GM19397 (cell line): ENCODE data around the gene SETX.

ENCODE experiments used
- ATAC-seq: cut with Tn5 transposase; IDR thresholded peaks from one replicate; pipeline ENCODE4 v1.9.1; 2021; ENCODE audit warnings: mild to moderate bottlenecking, moderate library complexity; ENCODE audit not compliant: unreplicated experiment

Gene SETX

DNA sequence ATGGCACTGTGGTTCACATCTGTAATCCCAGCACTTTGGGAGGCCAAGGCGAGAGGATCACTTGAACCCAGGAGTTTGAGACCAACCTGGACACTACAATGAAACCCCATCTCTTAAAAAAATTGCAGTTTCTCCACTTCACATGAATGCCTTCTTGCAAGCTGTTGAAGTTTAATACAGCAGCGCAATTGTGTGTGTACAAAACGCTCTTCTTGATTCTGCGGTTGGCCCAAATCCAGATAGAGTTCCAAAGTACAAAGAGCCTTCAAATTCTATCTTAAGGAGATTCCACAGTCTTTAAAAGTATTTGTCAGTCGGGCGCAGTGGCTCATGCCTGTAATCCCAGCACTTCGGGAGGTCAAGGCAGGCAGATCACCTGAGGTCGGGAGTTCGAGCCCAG lies 9.3 kb upstream of the SETX start:
- ATAC-seq, result no peak

DNA sequence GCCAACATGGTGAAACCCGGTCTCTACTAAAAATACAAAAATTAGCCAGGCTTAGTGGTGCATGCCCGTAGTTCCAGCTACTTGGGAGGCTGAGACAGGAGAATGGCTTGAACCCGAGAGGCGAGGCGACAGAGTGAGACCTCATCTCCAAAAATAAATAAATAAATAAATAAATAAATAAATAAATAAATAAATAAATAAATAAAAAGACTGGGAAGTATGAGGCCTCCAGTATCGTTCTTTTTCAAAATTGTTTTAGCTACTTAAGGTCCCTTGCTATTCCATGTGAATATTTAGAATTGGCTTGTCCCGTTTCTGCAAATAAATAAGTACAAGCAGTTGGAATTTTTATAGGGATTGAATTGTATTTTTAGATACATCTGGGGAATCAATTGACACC lies 3.0 kb upstream of the SETX start:
- ATAC-seq, result no peak

DNA sequence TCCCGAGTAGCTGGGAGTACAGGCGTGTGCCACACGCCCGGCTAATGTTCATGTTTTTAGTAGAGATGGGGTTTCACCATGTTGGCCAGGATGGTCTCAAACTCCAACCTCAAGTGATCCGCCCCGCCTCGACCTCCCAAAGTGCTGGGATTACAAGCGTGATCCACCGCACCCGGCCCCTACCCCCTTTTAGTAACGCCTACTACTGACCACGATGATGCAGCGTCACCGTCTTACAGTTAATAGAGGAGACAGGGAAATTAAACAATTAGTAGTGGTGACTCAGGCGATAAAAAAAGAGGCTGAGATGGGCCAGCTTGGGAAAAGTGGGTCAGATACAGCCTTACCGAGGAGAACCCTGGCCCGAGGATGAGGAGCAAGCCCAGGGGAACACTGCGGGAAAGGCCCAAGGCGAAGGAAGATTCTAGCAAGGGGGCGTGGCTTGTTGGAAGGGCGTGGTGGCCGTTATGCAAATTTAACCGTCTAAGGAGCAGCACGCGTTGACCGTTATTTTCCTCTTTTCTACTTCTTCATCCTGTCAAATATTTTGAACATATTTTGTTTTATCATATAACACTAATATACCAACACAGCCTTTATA lies 1.6 kb upstream of the SETX start:
- ATAC-seq, result no peak

DNA sequence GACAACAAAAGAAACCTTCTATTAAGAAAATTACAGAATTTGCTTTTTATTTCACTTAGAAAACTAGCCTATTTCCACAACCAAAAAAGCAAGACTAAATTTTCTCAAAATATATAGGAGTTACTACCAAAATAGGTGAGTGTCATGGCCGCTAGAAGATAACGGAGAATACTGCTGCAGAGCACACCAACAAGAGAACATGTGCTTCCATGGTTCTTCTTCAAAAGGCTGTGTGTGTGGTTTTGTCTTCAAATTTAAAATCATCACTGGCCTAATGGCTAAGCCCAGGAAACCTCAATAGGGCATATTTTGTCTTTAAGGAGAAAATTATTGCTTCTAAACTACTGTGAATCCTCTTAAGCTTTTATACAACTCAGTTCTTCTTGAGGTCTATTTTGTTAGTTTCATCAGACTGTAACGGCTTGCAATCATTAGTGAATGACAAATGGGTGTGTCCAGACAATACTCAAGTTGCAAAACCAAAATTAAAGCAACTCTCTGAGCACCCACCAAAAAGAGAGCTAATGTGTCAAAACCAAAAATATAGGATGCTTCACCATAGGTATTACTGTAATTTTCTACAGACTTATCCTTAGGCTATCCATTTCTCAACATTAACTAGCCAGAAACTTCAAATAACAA lies 3.3 kb downstream of the SETX start:
- no peak for ATAC-seq

DNA sequence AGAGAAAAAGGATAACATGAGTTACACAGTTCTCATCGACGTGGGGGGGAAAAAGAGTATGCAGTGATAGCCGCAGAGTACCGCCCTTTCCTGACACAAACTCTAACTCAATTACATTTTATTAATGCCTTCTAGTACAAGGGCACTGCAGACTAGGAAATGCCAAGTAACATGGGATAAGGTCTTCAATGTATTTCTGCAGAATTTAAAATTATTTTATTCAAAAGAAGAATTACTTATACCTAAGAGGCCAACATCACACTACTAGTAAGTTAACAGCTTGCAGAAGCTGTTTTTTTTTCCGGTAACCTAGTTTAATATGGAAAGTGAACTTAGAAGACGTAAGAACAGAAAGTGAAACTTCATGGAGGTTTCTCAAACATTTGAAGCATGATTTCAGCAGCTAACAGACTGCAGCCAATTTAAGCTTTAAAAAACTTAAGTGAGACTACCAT lies 3.9 kb downstream of the SETX start:
- no peak for ATAC-seq

DNA sequence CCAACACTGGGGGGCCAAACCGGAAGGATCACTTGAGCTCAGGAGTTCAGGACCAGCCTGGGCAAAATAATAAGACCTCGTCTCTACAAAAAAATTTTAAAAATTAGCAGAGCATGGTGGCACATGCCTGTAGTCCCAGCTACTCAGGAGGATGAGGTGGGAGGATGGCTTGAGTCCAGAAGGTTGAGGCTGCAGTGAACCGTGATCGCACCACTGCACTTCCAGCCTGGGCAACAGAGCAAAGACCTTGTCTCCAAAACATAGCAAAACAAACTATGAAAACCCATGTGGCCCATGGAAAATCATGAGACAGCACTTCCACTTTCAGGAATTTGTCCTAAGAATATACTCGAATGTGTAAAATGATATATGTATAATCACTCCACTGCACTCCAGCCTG lies 6.1 kb downstream of the SETX start:
- no peak for ATAC-seq

DNA sequence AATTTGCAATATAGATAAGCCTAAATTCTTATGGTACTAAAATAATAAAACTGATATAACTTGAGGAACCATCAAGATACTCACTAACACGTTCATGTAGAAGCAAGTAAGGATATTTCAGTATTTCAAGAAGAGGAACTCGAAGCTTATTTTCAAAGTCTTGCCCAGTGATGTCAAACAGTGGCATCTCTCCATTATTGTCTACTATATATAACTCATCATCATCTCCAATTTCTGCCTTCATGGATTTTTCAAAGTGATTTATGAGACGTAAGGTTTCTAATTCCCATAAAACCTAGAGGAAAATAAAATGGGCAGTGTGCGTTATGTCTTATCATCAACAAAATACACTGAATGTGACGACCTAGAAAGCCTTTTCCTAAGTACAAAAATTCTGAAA lies 8.6 kb downstream of the SETX start:
- ATAC-seq, result no peak

DNA sequence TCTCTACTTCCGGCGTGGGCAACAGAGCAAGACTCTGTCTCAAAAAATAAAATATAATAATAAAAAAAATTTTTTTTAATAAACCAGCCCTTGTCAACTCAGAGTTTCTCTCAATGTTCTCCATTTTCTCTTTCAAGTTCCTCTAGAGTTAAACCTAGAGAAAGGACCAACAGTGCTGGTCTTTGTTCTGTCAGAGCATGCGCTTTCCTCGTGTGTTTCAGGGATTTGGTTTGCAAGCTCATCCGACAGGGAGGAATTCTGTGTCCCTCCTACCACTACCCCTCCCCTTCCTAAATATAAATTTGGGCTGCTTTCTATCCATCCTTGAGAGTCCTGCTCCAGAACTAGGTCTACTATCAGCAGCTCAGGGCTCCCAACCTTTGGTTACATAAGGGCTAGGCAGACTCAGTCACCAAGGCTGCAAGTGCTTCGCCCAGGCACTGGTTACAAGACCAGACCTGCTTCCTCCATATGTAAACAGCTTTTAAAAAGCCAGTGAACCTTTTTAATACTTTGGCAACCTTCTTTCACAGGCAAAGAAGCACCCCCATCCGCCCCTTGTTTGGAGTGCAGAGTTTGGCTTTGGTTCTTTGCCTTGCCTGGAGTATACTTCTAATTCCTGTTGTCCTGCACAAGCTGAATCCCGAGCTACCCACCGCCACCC lies 13.5 kb downstream of the SETX start:
- ATAC-seq, result no peak

DNA sequence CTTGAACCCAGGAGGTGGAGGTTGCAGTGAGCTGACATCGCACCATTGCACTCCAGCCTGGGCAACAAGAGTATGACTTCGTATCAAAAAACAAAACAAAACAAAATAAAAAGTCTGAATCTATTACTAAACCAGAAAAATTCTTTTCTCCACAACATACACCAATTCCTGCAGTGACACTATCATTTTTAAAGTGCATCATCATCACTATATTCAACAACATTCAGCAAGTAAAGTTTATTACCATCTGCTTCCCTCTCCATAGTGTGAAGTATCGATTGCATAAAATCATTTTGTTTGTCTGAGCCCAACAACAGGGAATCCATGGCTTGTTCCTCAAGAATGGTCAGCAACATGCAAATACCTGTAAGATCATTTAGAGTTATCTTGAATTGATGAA lies 20.4 kb downstream of the SETX start:
- no peak for ATAC-seq

DNA sequence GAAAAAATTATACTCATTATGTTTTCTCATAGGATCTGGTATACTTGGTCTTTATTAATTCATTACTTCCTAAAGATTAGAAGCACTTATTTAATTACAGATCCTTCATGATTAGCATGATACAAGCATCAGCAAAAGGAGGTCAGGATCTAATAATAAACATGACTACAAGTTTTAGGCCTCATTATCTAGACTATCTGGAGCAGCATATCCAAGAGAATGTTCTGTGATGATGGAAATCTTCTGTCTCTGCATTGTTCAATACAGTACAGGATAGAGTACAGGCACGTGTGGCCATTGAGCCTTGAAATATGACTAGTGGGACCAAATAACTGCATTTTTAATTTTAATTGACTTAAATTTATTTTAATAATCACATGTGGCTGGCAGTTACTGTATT lies 21.2 kb downstream of the SETX start:
- ATAC-seq, result no peak

DNA sequence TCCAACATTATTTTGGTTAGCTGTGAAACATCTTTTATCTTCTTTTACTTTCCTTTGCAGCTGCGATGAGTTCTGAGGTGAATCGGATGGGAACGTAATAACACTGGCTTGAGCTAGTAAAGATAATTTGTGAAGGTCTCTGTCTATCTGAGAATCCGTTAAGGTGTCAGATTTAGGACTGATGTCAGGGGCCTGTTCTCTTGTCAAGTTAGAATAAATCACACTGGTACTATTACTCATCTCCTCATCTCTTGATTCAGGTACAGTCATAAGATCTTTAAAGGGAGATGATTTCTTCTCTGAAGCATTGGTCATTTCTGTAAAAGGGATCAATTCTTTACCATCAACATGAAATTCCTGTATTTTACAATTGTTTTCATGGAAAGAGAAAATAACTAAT lies 26.2 kb downstream of the SETX start:
- no peak for ATAC-seq

DNA sequence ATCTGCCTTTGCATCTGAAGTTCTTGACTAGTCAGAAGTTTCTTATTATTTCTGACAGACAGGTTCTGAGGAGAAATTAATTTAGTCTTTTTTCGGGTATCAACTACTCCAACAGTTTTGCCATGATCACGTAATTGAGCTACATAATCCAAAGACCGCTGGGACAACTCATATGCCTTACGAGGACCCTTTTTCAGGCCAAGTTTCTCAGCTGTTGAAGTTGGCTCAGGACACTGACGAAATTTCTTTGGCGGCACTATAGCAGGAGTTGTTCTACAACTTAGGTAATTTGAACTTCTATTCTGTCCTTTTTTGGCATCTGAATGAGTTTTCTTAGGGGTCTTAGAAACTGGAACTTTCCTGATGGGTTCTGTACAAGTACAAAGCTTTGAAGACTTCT lies 27.2 kb downstream of the SETX start:
- no peak for ATAC-seq

DNA sequence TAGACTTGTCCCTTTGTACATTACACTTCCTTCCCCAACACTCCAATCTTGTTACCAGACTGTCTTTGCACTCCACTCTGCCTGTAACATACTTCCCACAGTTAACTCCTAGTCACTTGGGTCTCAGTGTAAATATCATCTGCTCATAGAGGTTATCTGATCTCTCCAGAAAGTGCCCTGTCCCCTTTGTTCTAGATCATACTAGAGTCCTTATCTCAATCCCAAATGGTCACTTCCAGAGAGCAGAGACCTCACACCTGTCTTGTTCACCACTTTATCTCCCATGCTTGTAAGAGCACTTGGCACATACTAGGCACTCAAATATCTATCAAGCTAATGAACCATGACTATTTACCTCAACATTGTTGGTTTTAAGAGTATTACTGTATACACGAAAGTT lies 30.4 kb downstream of the SETX start:
- ATAC-seq, result no peak

DNA sequence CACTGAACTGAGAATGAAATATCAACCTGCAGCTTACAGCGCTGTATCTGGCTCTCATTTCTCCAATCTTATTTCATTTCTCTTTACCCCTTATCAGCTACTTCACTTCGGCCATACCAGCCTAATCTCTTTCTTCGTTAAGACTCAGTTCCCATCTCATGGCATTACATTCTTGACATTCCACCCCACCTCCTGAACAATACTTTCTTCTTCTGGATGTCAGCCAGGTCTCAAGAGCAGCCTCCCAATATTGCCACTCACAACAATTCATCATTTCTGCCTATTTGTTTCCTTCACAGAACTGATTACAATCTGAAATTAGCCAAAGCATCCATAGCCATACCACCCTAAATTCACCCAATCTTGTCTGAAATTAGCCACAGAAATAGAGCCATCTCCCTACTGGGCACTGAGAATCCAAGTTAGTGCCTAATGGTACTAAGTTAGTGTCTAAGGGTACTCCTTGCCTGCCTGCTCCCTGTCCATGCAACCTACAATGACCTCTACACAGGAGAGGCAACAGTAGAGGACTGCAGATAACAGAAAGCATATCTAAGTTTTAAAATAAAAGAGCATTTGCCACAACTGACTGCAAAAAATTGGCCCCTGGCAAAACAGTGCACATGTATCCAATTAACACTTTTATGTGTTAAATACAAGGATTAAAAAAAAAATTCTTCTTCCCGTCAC lies 35.2 kb downstream of the SETX start:
- ATAC-seq, result no peak

DNA sequence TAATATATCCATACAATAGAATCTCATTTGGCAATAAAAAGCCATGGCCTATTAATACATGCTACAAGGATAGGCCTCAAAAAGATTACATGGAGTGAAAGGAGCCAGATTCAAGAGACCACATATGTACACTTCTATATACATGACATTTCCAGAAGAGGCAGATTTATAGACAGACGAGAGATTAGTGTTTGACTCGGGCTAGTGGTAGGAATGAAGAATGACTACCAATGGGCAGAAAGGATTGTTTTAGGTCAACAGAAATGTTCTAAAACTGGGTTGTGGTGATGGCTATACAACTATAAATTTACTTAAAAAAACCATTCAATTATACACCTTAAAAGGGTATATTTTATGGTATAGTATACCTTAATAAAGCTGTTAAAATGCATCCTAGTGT lies 41.9 kb downstream of the SETX start:
- no peak for ATAC-seq

DNA sequence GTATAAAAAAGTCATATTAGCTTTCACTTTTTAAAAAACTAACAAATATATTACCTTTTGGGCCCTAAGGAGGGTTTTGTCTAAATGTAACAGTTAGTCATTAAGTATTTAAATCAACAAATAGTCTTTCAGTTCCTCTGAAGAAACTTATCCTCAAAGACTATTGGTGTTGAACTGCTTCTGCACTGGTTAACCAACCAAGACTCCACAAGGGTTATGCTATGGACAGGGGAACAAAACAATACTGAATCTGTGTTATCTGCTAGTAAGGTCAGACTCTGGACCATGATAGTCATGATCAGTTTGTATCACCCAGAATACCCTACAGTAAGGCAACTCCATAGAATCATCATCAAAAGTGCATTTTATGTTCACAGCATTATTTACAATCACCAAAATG lies 42.4 kb downstream of the SETX start:
- no peak for ATAC-seq

DNA sequence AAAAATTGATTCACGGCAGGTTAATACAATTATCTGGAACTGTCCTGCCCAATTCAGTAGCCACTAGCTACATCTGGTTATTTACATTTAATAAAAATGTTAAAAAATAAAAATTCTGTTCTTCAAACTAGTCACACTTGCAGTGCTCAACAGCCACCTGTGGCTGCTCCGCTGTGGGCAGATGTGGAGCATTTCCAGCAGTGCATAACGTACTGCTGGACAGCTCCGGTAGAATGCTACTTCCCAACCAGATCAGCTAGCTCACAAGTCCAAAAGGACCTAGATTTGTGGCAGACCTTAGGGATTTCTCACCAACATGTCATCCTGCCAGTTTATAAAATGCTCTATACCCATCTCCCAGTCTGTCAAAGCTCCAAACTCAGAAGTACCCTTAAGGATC lies 42.8 kb downstream of the SETX start:
- no peak for ATAC-seq

DNA sequence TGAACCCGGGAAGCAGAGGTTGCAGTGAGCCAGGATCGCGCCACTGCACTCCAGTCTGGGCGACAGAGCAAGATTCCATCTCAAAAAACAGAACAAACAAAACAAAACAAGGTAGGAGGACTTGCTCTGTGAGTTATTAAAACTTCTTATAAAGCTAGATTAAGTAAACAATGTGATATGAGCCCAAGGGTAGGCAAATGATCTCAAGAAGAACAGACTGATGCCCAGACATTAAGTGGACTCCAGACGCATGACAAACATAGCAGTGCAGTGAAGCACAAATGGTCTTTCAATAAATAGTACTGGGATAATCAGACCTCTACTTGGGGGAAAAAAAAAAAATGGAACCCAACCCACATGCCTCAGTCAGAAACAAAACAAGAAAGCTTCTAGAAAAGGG lies 45.7 kb downstream of the SETX start:
- ATAC-seq, result no peak

DNA sequence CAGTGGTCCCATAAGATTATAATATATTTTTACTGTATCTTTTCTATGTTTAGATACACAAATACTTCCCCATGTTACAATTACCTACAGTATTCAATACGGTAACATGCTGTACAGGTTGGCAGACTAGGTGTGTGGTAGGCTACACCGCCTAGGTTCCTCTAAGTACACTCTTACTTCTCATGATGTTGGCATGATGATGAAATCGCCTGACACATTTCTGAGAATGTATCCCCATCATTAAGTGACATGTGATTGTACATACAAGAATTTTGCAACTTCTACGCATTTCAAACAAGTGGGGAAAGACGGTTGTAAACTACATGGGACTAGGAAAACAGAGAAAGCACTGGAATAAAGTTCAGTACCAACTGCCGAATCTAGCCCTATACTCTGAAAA lies 53.3 kb downstream of the SETX start:
- ATAC-seq, result no peak

DNA sequence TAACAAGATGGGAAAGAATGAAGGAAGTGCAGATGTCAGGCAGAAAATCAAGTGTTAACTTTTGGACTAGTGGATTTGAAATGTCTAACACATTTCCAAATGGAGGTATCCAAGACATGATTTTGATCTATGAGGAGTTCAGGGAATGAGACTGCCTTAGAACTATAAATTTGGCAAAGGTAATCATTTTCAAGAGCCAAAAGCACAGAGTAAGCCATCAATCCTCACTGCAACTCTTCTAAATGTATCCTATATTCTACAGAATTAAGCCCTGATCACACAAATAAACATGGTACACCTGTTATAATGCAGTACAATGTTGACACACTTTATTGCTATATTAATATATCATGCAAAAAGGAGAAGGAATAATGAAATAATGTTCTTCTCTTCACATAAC lies 55.6 kb downstream of the SETX start:
- no peak for ATAC-seq

DNA sequence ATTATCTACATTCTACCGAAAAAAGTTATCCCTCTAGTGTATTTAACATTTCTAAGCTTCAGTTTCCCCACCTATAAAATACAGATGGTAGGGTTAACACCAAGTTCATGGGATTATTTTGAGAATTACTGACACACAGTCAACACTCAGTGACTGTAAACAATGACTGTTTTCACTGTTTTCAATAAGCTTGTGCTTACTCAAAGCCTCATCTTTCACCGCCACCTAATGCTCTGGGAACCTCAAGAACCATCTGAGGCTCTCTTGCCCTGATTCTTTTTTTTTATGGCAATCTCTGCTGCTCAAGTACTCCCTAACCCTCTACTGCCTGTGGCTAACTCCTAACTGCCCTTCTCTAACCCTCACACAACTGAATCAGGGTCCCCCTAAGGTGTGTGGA lies 59.6 kb downstream of the SETX start:
- no peak for ATAC-seq

DNA sequence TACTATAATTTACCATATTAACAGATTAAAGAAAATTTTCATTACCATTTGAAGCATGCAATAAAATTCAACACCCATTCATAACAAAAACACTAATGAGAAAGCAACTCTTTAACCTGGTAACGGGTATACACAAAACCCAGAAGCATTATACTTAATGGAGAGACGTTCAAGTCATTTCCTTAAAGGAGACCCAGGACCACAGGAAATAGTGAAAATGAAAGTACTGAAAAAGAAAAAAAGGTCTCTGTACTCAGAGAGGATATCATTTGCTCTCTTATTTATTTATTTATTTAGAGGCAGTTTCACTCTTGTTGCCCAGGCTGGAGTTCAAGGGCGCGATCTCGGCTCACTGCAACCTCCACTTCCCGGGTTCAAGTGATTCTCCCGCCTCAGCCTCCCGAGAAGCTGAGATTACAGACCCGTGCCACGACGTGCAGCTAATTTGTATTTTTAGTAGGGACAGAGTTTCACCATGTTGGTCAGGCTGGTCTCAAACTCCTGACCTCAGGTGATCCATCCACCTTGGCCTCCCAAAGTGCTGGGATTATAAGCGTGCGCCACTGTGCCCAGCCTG lies 61.6 kb downstream of the SETX start:
- ATAC-seq, result no peak
